K562 (cell line): ENCODE data around the gene RALB. TPM values are rescaled to one million over a fixed set of nuclear protein-coding genes. Genes with fewer than 3 reads are reported as not detected.

Source experiments
- ARID2 ChIP-seq: fragments of 450-650 bp; IDR thresholded peaks from 2 replicates; pipeline ENCODE4 v1.6.1; 2017; ENCODE audit warnings: antibody characterized with exemption, mild to moderate bottlenecking
- BRF2 ChIP-seq: IDR thresholded peaks from 3 replicates; pipeline ENCODE4 v1.6.1; 2011; ENCODE audit warnings: borderline replicate concordance, mild to moderate bottlenecking; ENCODE audit not compliant: insufficient read length, insufficient read depth
- FIP1L1 ChIP-seq: fragments of 200-400 bp; formaldehyde crosslinking; IDR thresholded peaks from 2 replicates; pipeline ENCODE4 v1.6.1; 2018; ENCODE audit warnings: mild to moderate bottlenecking, low read depth, low read length; ENCODE audit not compliant: poor library complexity, severe bottlenecking
- FOXM1 ChIP-seq, 2 experiments: fragments of 450-650 bp in 1 of 2; sonication (generic) in 1 of 2; formaldehyde crosslinking in 1 of 2; IDR thresholded peaks; 2 replicates each; pipeline versions ENCODE4 v1.6.1 to v1.9.0; 2017 to 2022; ENCODE audit warnings: low read depth in 2 of 2, mild to moderate bottlenecking in 2 of 2, missing genetic modification reagents in 1 of 2, moderate library complexity in 1 of 2
- GTF2F1 ChIP-seq: IDR thresholded peaks from 2 replicates; pipeline ENCODE4 v1.6.1; 2011; ENCODE audit warnings: low read depth, low read length, improper control_type of control experiment
- HMG20B ChIP-seq: fragments of 250-450 bp; sonication (Bioruptor Pico); IDR thresholded peaks from 2 replicates; pipeline ENCODE4 v1.5.0; 2021; ENCODE audit warnings: mild to moderate bottlenecking
- MTF1 ChIP-seq: fragments of 250-450 bp; sonication (Bioruptor Pico); IDR thresholded peaks from 2 replicates; pipeline ENCODE4 v1.9.0; 2021; ENCODE audit warnings: moderate library complexity, mild to moderate bottlenecking, inconsistent platforms, borderline replicate concordance
- MXI1 ChIP-seq: IDR thresholded peaks from 2 replicates; pipeline ENCODE4 v1.6.1; 2011; ENCODE audit warnings: low read depth, mild to moderate bottlenecking, improper control_type of control experiment, low read length
- NCOA6 ChIP-seq: fragments of 450-650 bp; IDR thresholded peaks from 2 replicates; pipeline ENCODE4 v1.6.1; 2017; ENCODE audit warnings: mild to moderate bottlenecking
- NFIC ChIP-seq: fragments of 450-650 bp; IDR thresholded peaks from 2 replicates; pipeline ENCODE4 v1.6.1; 2017; ENCODE audit warnings: mild to moderate bottlenecking, inconsistent platforms
- NFYB ChIP-seq: IDR thresholded peaks from 2 replicates; pipeline ENCODE4 v1.6.1; 2011; ENCODE audit warnings: mild to moderate bottlenecking, moderate library complexity; ENCODE audit not compliant: insufficient read length; ENCODE audit errors: extremely low read depth
- PHF21A ChIP-seq: fragments of 450-650 bp; IDR thresholded peaks from 2 replicates; pipeline ENCODE4 v1.6.1; 2017; ENCODE audit warnings: low read depth, borderline replicate concordance
- RB1 ChIP-seq: fragments of 450-650 bp; IDR thresholded peaks from 2 replicates; pipeline ENCODE4 v1.6.1; 2017; ENCODE audit warnings: low read depth, mild to moderate bottlenecking
- SMAD2 ChIP-seq: fragments of 150-350 bp; IDR thresholded peaks from 2 replicates; pipeline ENCODE4 v1.6.1; 2014; ENCODE audit warnings: low read depth, mild to moderate bottlenecking, low read length
- SOX6 ChIP-seq: fragments of 450-650 bp; IDR thresholded peaks from 2 replicates; pipeline ENCODE4 v1.6.1; 2014; ENCODE audit warnings: mild to moderate bottlenecking
- YBX1 ChIP-seq: fragments of 450-650 bp; IDR thresholded peaks from 2 replicates; pipeline ENCODE4 v1.7.1; 2016; ENCODE audit warnings: mild to moderate bottlenecking
- ZBED1 ChIP-seq: IDR thresholded peaks from 2 replicates; pipeline ENCODE4 v1.6.1; 2014
- ZBTB49 ChIP-seq: sonication (generic); formaldehyde crosslinking; IDR thresholded peaks from 2 replicates; pipeline ENCODE4 v1.8.0; 2022; ENCODE audit warnings: missing genetic modification reagents, mild to moderate bottlenecking, borderline replicate concordance
- ZKSCAN8 ChIP-seq: fragments of 200-800 bp; sonication (Bioruptor generic); IDR thresholded peaks from 2 replicates; pipeline ENCODE4 v1.6.1; 2016; ENCODE audit warnings: missing genetic modification characterization, missing compliant biosample characterization
- ZNF280A ChIP-seq: fragments of 450-650 bp; IDR thresholded peaks from 2 replicates; pipeline ENCODE4 v1.6.1; 2018; ENCODE audit warnings: mild to moderate bottlenecking, low read depth; ENCODE audit not compliant: partially characterized antibody
- ZNF561 ChIP-seq: fragments of 450-650 bp; formaldehyde crosslinking; conservative IDR thresholded peaks from 2 replicates; pipeline ENCODE4 v1.4.0; 2020; ENCODE audit warnings: mild to moderate bottlenecking, moderate library complexity
- ZNF699 ChIP-seq: fragments of 250-450 bp; sonication (Bioruptor Pico); IDR thresholded peaks from 2 replicates; pipeline ENCODE4 v1.8.0; 2021; ENCODE audit warnings: mild to moderate bottlenecking, moderate library complexity; ENCODE audit not compliant: insufficient replicate concordance
- polyA plus RNA-seq, 8 experiments: library from polyadenylated mRNA; depleted of rRNA in 4 of 8; stranded (reverse) in 5 of 8; unstranded in 3 of 8; fragments of >200 nt; fragmentation: Nextera tagmentation in 2 of 8; fragmentation: Illumina TruSeq in 1 of 8; extraction: Ambion mirVana in 2 of 8; extraction: Trizol in 1 of 8; gene quantifications; 2 replicates each; pipeline versions ENCODE4 v1.2.1 to v1.2.3, GENCODE V29; 2011 to 2014; ENCODE audit warnings: inconsistent platforms in 1 of 8, missing spikeins in 1 of 8
- total RNA-seq, 7 experiments: library from RNA; depleted of rRNA in 6 of 7; stranded (reverse); fragments of >200 nt in 6 of 7; fragmentation: Illumina TruSeq in 2 of 7; extraction: Trizol in 2 of 7; gene quantifications; 2 replicates each; pipeline versions ENCODE4 v1.2.1 to v1.2.3, GENCODE V29; 2011 to 2021; ENCODE audit warnings: low replicate concordance in 1 of 7

RALB gene
- total and polyA plus RNA-seq, 9 of the 15 experiments (the other 6 are each of a cell fraction or from before 2014, with no cell fraction given): 14.8 to 65.6 (median 38.4) TPM

- TF ChIP-seq BRF2 (no peak), ARID2 (no peak), NCOA6 (no peak), PHF21A (no peak), ZNF280A (no peak), ZKSCAN8 (CRISPR knock-in tag) (no peak), NFIC (peak; percentile 23; the same call in 1 of the 2 replicates), RB1 (no peak), ZBTB49 (no peak), SMAD2 (no peak), SOX6 (peak; percentile 26), GTF2F1 (no peak), MXI1 (no peak), HMG20B (CRISPR knock-in tag) (no peak), ZBED1 (no peak), ZNF699 (CRISPR knock-in tag) (no peak), YBX1 (no peak), MTF1 (CRISPR knock-in tag) (no peak), NFYB (no peak), FIP1L1 (no peak), ZNF561 (CRISPR knock-in tag) (no peak), FOXM1 (IDR thresholded peaks at IDR 0.05; ENCODE audit: low read depth) (no peak), FOXM1 (CRISPR knock-in tag; IDR thresholded peaks at IDR 0.05; ENCODE audit: low read depth) (no peak)
These were observed 25.3 kb upstream of the RALB start (continued) for GRCh38 chr2:120227111-120227991.
